Neutrophil (primary cell): ENCODE data around the gene SCARB2.

ENCODE experiments used
- H3K27ac ChIP-seq: fragments of 200-600 bp; sonication (generic); 2 replicates; pipeline ENCODE4 v1.5.1; 2016; ENCODE audit warnings: mild to moderate bottlenecking, moderate library complexity
- H3K27me3 ChIP-seq: fragments of 200-600 bp; sonication (generic); 2 replicates; pipeline ENCODE4 v1.6.0; 2016; ENCODE audit warnings: mild to moderate bottlenecking
- H3K36me3 ChIP-seq: fragments of 200-600 bp; sonication (generic); 2 replicates; pipeline ENCODE4 v1.5.1; 2017
- H3K4me1 ChIP-seq, 2 experiments: fragments of 200-600 bp in 1 of 2; sonication (generic) in 1 of 2; 1 replicate in 1 of 2; 2 replicates in 1 of 2; pipeline versions ENCODE4 v1.5.1 to v1.6.1; 2013 to 2016; ENCODE audit warnings: low read depth in 1 of 2, low read length in 1 of 2, mild to moderate bottlenecking in 1 of 2, moderate library complexity in 1 of 2; ENCODE audit not compliant: control insufficient read depth in 1 of 2, insufficient read depth in 1 of 2
- H3K4me3 ChIP-seq, 2 experiments: fragments of 200-600 bp in 1 of 2; sonication (generic) in 1 of 2; 1 replicate in 1 of 2; 2 replicates in 1 of 2; pipeline ENCODE4 v1.5.1; 2013 to 2016; ENCODE audit warnings: low read depth in 1 of 2, low read length in 1 of 2, mild to moderate bottlenecking in 1 of 2, moderate library complexity in 1 of 2
- H3K9me3 ChIP-seq: fragments of 200-600 bp; sonication (generic); 2 replicates; pipeline ENCODE4 v1.5.1; 2016
- CTCF ChIP-seq: fragments of 200-600 bp; sonication (generic); IDR thresholded peaks from 2 replicates; pipeline ENCODE4 v1.5.1; 2016; ENCODE audit warnings: antibody characterized with exemption

SCARB2 gene

GRCh38 chr4:76213415-76214176, at the start of gene SCARB2:
SCARB2 (minus strand) TSS chr4:76213824; CDS start chr4:76213543, 281 bp downstream.
- no peaks in the 10 kb centered on the region for H3K27me3 ChIP-seq
- peak within 1 kb of the TSS; percentile 77 to 80 for H3K4me3 ChIP-seq
- peak; percentile 27 for TF ChIP-seq CTCF
- H3K27ac ChIP-seq: peak within 1 kb of the TSS; percentile 94
- no peaks in the 10 kb centered on the region for H3K36me3 ChIP-seq
- H3K9me3 ChIP-seq: no peaks in the 10 kb centered on the region
- H3K4me1 ChIP-seq: peaks cover 46 to 47% of the 10 kb centered on the region in 2 experiments

GRCh38 chr4:76260571-76260970, 46.9 kb upstream of the SCARB2 start:
- Histone ChIP-seq H3K27ac (no peak overlapping the region), H3K36me3 (no peaks in the 10 kb centered on the region), H3K4me1 (no peaks in the 10 kb centered on the region), H3K27me3 (no peaks in the 10 kb centered on the region), H3K4me3 (no peak overlapping the region), H3K9me3 (no peaks in the 10 kb centered on the region)
- no peak for TF ChIP-seq CTCF

- peaks cover 0 to 3% of the 10 kb centered on the region in 2 experiments for H3K4me1 ChIP-seq
- no peaks in the 10 kb centered on the region for H3K9me3 ChIP-seq
- no peaks in the 10 kb centered on the region for H3K27me3 ChIP-seq
- no peak overlapping the region for H3K4me3 ChIP-seq
- no peaks in the 10 kb centered on the region for H3K36me3 ChIP-seq
- H3K27ac ChIP-seq: no peak overlapping the region
- no peak for TF ChIP-seq CTCF
Observed at GRCh38 chr4:76257824-76258223, 44.2 kb upstream of the SCARB2 start.

- H3K9me3 ChIP-seq: no peaks in the 10 kb centered on the region
- H3K36me3 ChIP-seq: no peaks in the 10 kb centered on the region
- H3K27ac ChIP-seq: no peak overlapping the region
- H3K27me3 ChIP-seq: no peaks in the 10 kb centered on the region
- H3K4me1 ChIP-seq: peaks cover 5 to 11% of the 10 kb centered on the region in 2 experiments
- no peak overlapping the region for H3K4me3 ChIP-seq
- TF ChIP-seq CTCF: no peak
Observed at GRCh38 chr4:76256968-76257367, 43.3 kb upstream of the SCARB2 start.

- H3K4me1 ChIP-seq: peaks cover 15 to 17% of the 10 kb centered on the region in 2 experiments
- no peak overlapping the region for H3K27ac ChIP-seq
- no peak overlapping the region for H3K4me3 ChIP-seq
- peaks cover under 1% of the 10 kb centered on the region for H3K27me3 ChIP-seq
- H3K9me3 ChIP-seq: no peaks in the 10 kb centered on the region
- no peaks in the 10 kb centered on the region for H3K36me3 ChIP-seq
- TF ChIP-seq CTCF: no peak
Observed at GRCh38 chr4:76256032-76256431, 42.4 kb upstream of the SCARB2 start.
